Measurements from ENCODE around the gene LHFPL6. TPM values are rescaled to one million over a fixed set of nuclear protein-coding genes. Genes with fewer than 3 reads are reported as not detected.

LHFPL6 gene
- total and polyA plus RNA-seq, 7 experiments from 2014 or later: 0.92 TPM; not detected in 6

DNA sequence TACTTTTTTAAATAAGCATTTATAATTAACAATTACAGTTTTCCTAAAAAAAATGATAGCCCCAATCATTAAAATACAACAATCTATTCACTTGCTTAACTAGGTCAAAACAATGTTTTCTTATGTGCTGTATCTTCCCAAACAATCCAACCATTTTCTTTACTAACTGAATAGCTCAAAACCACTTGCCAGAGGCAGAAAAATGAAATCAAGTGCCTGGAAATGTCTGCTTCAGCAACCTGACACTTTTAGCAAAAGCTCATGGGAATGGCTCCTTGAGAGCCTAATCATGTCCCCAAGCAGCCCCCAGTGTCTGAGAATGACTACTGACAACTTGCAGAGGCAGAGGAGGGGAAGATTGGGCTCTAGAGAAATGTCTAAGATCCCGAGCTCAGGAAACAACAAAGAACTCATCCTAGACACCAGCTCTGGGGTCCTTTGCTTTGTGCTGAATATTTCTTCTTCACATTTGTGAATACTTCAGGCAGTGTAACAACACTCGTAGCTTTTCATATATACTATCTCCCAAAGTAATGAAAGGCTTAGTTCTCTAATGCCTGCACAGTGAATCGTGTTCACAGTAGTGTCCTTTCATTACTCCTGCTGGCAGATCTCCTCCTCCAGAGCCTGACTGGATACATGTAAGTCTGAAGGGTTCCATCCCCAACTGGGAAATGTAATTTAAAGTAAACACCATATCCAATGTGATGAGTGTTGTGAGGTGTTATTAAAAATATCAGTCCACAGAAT, 280.0 kb downstream of the LHFPL6 start:
- no peaks in the 10 kb centered on the region for H3K4me1 Mint-ChIP-seq
- ATAC-seq (no peak), DNase-seq (no peak)
- intact Hi-C loops (cut with micrococcal nuclease): no loop called here
- ChIA-PET CTCF (no interaction called here), POLR2A (interaction anchor here (0.6 kb wide), 1 partner anchor 11 kb away, joined by 3 read pairs; no protein-coding TSS in a partner anchor)
- H3K36me3 ChIP-seq (ENCODE audit: control insufficient read depth in 2 of 3, insufficient read depth in 3 of 3, low read length in 3 of 3): no peaks in the 10 kb centered on the region
- H3K4me1 ChIP-seq (ENCODE audit: control insufficient read depth in 2 of 2, insufficient read depth in 2 of 2, low read length in 2 of 2): no peaks in the 10 kb centered on the region
- H3K9me3 Mint-ChIP-seq: peaks cover 0 to 6% (median 0%) of the 10 kb centered on the region in 11 donors
- no peak overlapping the region for H3K27ac ChIP-seq (ENCODE audit: low read depth, low read length)
- no peaks in the 10 kb centered on the region for H3K27me3 ChIP-seq (ENCODE audit: control insufficient read depth in 2 of 2, insufficient read depth in 2 of 2, low read length in 2 of 2)
- H3K27me3 Mint-ChIP-seq: peaks cover 0 to 22% (median 4%) of the 10 kb centered on the region in 5 donors
- no peak overlapping the region for H3K4me3 Mint-ChIP-seq
- no peaks in the 10 kb centered on the region for H3K9me3 ChIP-seq (ENCODE audit: control insufficient read depth in 2 of 3, low read length in 3 of 3)
- no peaks in the 10 kb centered on the region for H3K36me3 Mint-ChIP-seq
- no peak overlapping the region for H3K4me3 ChIP-seq (ENCODE audit: low read length)
- H3K27ac Mint-ChIP-seq: no peak overlapping the region

- Histone ChIP-seq H3K4me1 (ENCODE audit: control insufficient read depth in 2 of 2, insufficient read depth in 2 of 2, low read length in 2 of 2) (no peaks in the 10 kb centered on the region), H3K4me3 (ENCODE audit: low read length) (no peak overlapping the region), H3K36me3 (ENCODE audit: control insufficient read depth in 2 of 3, insufficient read depth in 3 of 3, low read length in 3 of 3) (no peaks in the 10 kb centered on the region), H3K27me3 (ENCODE audit: control insufficient read depth in 2 of 2, insufficient read depth in 2 of 2, low read length in 2 of 2) (no peaks in the 10 kb centered on the region), H3K27ac (ENCODE audit: low read depth, low read length) (no peak overlapping the region), H3K9me3 (ENCODE audit: control insufficient read depth in 2 of 3, low read length in 3 of 3) (no peaks in the 10 kb centered on the region)
- ATAC-seq: no peak
- ChIA-PET POLR2A (no interaction called here), CTCF (no interaction called here)
- Mint-ChIP-seq H3K27ac (no peak overlapping the region), H3K4me1 (no peaks in the 10 kb centered on the region), H3K36me3 (no peaks in the 10 kb centered on the region), H3K9me3 (peaks cover 0 to 6% (median 0%) of the 10 kb centered on the region in 11 donors), H3K27me3 (peaks cover 0 to 22% (median 4%) of the 10 kb centered on the region in 5 donors), H3K4me3 (no peak overlapping the region)
- intact Hi-C loops (cut with micrococcal nuclease): no loop called here
- no peak for DNase-seq
Observed at GRCh38 chr13:39321574-39321973, 281.4 kb downstream of the LHFPL6 start.

DNA sequence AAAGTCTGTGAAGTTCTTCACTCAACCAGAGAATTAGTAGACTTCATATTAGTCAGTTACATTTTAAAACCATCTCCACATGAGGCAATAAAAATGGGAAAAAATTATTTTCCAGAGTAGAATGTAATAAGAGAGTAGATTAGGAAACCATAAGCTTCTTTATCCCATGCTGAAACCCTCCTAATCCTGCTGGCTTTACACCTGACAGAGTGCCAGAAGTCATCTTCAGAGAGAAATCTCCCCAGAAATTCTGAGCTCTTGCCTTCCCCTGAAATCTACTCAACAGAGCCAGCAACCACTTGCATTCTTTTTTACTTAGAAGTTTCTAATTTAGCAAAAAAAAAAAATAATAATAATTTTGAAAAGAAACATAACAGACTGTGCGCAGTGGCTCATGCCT, 284.8 kb downstream of the LHFPL6 start:
- H3K9me3 ChIP-seq (ENCODE audit: control insufficient read depth in 2 of 3, low read length in 3 of 3): no peaks in the 10 kb centered on the region
- DNase-seq (no peak), ATAC-seq (no peak)
- Mint-ChIP-seq H3K9me3 (peaks cover 0 to 3% (median 0%) of the 10 kb centered on the region in 11 donors), H3K27ac (no peak overlapping the region), H3K4me3 (no peak overlapping the region), H3K36me3 (no peaks in the 10 kb centered on the region), H3K27me3 (peaks cover 0 to 23% (median 11%) of the 10 kb centered on the region in 5 donors), H3K4me1 (no peaks in the 10 kb centered on the region)
- CTCF ChIA-PET: no interaction called here
- no peaks in the 10 kb centered on the region for H3K36me3 ChIP-seq (ENCODE audit: control insufficient read depth in 2 of 3, insufficient read depth in 3 of 3, low read length in 3 of 3)
- no peak overlapping the region for H3K27ac ChIP-seq (ENCODE audit: low read depth, low read length)
- H3K4me3 ChIP-seq (ENCODE audit: low read length): no peak overlapping the region
- H3K4me1 ChIP-seq (ENCODE audit: control insufficient read depth in 2 of 2, insufficient read depth in 2 of 2, low read length in 2 of 2): no peaks in the 10 kb centered on the region
- POLR2A ChIA-PET: no interaction called here
- intact Hi-C loops (cut with micrococcal nuclease): no loop called here
- no peaks in the 10 kb centered on the region for H3K27me3 ChIP-seq (ENCODE audit: control insufficient read depth in 2 of 2, insufficient read depth in 2 of 2, low read length in 2 of 2)

DNA sequence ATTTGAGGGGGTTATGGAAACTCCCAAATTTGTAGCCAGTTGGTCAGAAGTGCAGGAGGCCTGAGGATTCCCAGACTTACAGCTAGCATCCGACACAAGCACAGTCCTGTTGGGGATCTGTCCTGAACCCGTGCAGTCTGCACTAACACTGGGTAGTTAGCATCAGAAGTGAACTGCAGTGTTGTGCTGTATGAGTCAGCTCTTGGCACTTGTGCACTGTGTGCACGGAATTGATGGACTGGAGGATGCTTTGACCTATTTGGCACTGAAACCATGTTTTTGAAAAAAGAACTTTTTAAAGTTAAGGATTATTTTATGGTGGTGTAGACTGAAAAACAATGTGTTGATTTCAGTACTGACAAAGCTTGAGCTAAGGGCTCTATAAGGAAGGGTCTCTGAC, 285.7 kb downstream of the LHFPL6 start:
- Histone ChIP-seq H3K4me1 (ENCODE audit: control insufficient read depth in 2 of 2, insufficient read depth in 2 of 2, low read length in 2 of 2) (no peaks in the 10 kb centered on the region), H3K36me3 (ENCODE audit: control insufficient read depth in 2 of 3, insufficient read depth in 3 of 3, low read length in 3 of 3) (no peaks in the 10 kb centered on the region), H3K27me3 (ENCODE audit: control insufficient read depth in 2 of 2, insufficient read depth in 2 of 2, low read length in 2 of 2) (no peaks in the 10 kb centered on the region), H3K4me3 (ENCODE audit: low read length) (no peak overlapping the region), H3K27ac (ENCODE audit: low read depth, low read length) (no peak overlapping the region), H3K9me3 (ENCODE audit: control insufficient read depth in 2 of 3, low read length in 3 of 3) (no peaks in the 10 kb centered on the region)
- no peak for DNase-seq
- ATAC-seq: no peak
- Mint-ChIP-seq H3K9me3 (peaks cover 0 to 3% (median 0%) of the 10 kb centered on the region in 11 donors), H3K4me3 (no peak overlapping the region), H3K27ac (no peak overlapping the region), H3K36me3 (no peaks in the 10 kb centered on the region), H3K4me1 (no peaks in the 10 kb centered on the region), H3K27me3 (peaks cover 0 to 23% (median 7%) of the 10 kb centered on the region in 5 donors)
- CTCF ChIA-PET: no interaction called here
- intact Hi-C loops (cut with micrococcal nuclease): no loop called here
- POLR2A ChIA-PET: no interaction called here

DNA sequence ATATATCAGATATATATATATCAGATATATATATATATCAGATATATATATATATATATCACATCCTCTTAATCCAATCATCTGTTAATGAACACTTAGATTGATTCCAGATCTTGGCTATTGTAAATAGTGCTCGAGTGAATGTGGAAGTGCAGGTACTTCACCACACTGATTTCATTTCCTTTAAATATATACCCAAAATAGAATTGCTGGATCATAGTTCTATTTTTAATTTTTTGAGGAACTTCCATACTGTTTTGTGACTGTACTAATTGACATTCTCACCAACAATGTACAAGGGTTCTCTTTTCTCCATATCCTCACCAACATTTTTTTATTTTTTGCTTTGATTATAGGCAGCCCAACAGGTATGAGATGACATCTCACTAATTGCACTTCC, 287.2 kb downstream of the LHFPL6 start:
- no peaks in the 10 kb centered on the region for H3K9me3 ChIP-seq (ENCODE audit: control insufficient read depth in 2 of 3, low read length in 3 of 3)
- no peak overlapping the region for H3K4me3 ChIP-seq (ENCODE audit: low read length)
- Mint-ChIP-seq H3K4me1 (no peaks in the 10 kb centered on the region), H3K36me3 (no peaks in the 10 kb centered on the region), H3K27me3 (peaks cover 0 to 18% (median 7%) of the 10 kb centered on the region in 5 donors), H3K27ac (no peak overlapping the region), H3K9me3 (peaks cover 0 to 3% (median 0%) of the 10 kb centered on the region in 11 donors), H3K4me3 (no peak overlapping the region)
- no peaks in the 10 kb centered on the region for H3K4me1 ChIP-seq (ENCODE audit: control insufficient read depth in 2 of 2, insufficient read depth in 2 of 2, low read length in 2 of 2)
- no peaks in the 10 kb centered on the region for H3K27me3 ChIP-seq (ENCODE audit: control insufficient read depth in 2 of 2, insufficient read depth in 2 of 2, low read length in 2 of 2)
- no peaks in the 10 kb centered on the region for H3K36me3 ChIP-seq (ENCODE audit: control insufficient read depth in 2 of 3, insufficient read depth in 3 of 3, low read length in 3 of 3)
- ChIA-PET POLR2A (no interaction called here), CTCF (no interaction called here)
- intact Hi-C loops (cut with micrococcal nuclease): no loop called here
- DNase-seq: no peak
- H3K27ac ChIP-seq (ENCODE audit: low read depth, low read length): no peak overlapping the region
- no peak for ATAC-seq

DNA sequence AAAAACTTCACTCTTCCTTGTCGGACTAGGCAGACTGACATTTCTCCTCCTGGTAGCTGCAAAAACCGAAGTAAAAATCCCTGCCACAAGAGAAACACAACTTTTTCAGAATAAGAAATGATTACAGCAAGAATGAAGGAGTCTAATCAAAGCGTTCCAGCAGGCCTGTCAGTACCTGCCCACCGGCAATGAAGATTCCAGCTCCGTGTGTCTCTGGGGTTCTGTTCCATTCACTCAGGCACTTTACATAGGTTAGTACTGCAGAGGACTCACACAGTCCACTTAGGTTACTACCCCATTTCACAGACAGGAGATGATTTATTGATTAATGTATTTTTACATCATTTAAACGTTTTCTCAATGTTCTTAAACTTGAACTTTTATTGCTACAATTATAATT, 289.3 kb downstream of the LHFPL6 start:
- Mint-ChIP-seq H3K4me3 (no peak overlapping the region), H3K36me3 (no peaks in the 10 kb centered on the region), H3K27me3 (peaks cover 0 to 14% (median 0%) of the 10 kb centered on the region in 5 donors), H3K4me1 (no peaks in the 10 kb centered on the region), H3K27ac (no peak overlapping the region), H3K9me3 (no peaks in the 10 kb centered on the region)
- H3K9me3 ChIP-seq (ENCODE audit: control insufficient read depth in 2 of 3, low read length in 3 of 3): no peaks in the 10 kb centered on the region
- no peak for DNase-seq
- no peak for ATAC-seq
- no peaks in the 10 kb centered on the region for H3K36me3 ChIP-seq (ENCODE audit: control insufficient read depth in 2 of 3, insufficient read depth in 3 of 3, low read length in 3 of 3)
- H3K4me1 ChIP-seq (ENCODE audit: control insufficient read depth in 2 of 2, insufficient read depth in 2 of 2, low read length in 2 of 2): no peaks in the 10 kb centered on the region
- intact Hi-C loops (cut with micrococcal nuclease): no loop called here
- no peak overlapping the region for H3K27ac ChIP-seq (ENCODE audit: low read depth, low read length)
- H3K27me3 ChIP-seq (ENCODE audit: control insufficient read depth in 2 of 2, insufficient read depth in 2 of 2, low read length in 2 of 2): no peaks in the 10 kb centered on the region
- POLR2A ChIA-PET: no interaction called here
- CTCF ChIA-PET: no interaction called here
- H3K4me3 ChIP-seq (ENCODE audit: low read length): no peak overlapping the region

DNA sequence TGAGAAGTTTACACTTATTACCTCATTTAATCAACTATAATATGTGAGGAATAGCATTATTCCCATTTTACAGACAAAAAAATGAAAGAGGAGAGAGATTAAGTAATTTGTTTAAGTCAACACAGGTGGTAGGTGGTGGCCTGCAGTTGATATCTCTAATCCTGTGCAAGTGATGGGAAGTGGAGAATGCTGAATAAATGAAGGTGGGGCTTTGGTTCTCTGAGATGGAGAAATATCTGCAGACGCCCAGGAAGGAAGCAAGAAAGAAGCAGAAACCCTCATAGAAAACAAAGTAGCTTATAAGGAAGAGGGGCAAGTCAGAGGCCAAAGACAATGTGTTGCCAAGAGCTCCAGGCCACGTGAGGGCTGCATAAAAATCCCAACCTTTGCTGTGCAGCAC, 290.4 kb downstream of the LHFPL6 start:
- no peaks in the 10 kb centered on the region for H3K27me3 ChIP-seq (ENCODE audit: control insufficient read depth in 2 of 2, insufficient read depth in 2 of 2, low read length in 2 of 2)
- intact Hi-C loops (cut with micrococcal nuclease): no loop called here
- ChIA-PET CTCF (no interaction called here), POLR2A (no interaction called here)
- no peak for ATAC-seq
- H3K36me3 ChIP-seq (ENCODE audit: control insufficient read depth in 2 of 3, insufficient read depth in 3 of 3, low read length in 3 of 3): no peaks in the 10 kb centered on the region
- Mint-ChIP-seq H3K4me3 (no peak overlapping the region), H3K4me1 (no peaks in the 10 kb centered on the region), H3K27me3 (peaks cover 0 to 13% (median 0%) of the 10 kb centered on the region in 5 donors), H3K9me3 (no peaks in the 10 kb centered on the region), H3K36me3 (no peaks in the 10 kb centered on the region), H3K27ac (no peak overlapping the region)
- H3K4me1 ChIP-seq (ENCODE audit: control insufficient read depth in 2 of 2, insufficient read depth in 2 of 2, low read length in 2 of 2): no peaks in the 10 kb centered on the region
- no peak overlapping the region for H3K27ac ChIP-seq (ENCODE audit: low read depth, low read length)
- DNase-seq: no peak
- H3K4me3 ChIP-seq (ENCODE audit: low read length): no peak overlapping the region
- no peaks in the 10 kb centered on the region for H3K9me3 ChIP-seq (ENCODE audit: control insufficient read depth in 2 of 3, low read length in 3 of 3)
